Brain microvascular endothelial cell (primary cell): Measurements from ENCODE around the gene PDPR.
A peak's percentile ranks its signal among the peaks of the same experiment; 100 is the strongest.
"Not testable (repeated sequence)": the region's sequence is repeated elsewhere in the genome, so short reads cannot be mapped to it uniquely, and the experiment has no call there.

Experiments
- DNase-seq: peaks from one replicate; pipeline ENCODE4 v3.0.0-alpha.2; 2020
- H3K27ac ChIP-seq: fragments of 250-450 bp; sonication (Bioruptor Pico); 2 replicates; pipeline ENCODE4 v1.5.1; 2020; ENCODE audit warnings: mild to moderate bottlenecking, moderate library complexity
- H3K27me3 ChIP-seq: fragments of 250-450 bp; sonication (Bioruptor Pico); replicated peaks from 2 replicates; pipeline ENCODE4 v1.5.1; 2020; ENCODE audit warnings: mild to moderate bottlenecking
- H3K36me3 ChIP-seq: fragments of 250-450 bp; sonication (Bioruptor Pico); replicated peaks from 2 replicates; pipeline ENCODE4 v1.5.1; 2020; ENCODE audit warnings: mild to moderate bottlenecking
- H3K4me3 ChIP-seq: 2 replicates; pipeline ENCODE4 v1.5.1; 2011; ENCODE audit warnings: low read depth, mild to moderate bottlenecking, control low read depth, low read length, moderate library complexity
- in situ Hi-C: cut with HindIII; loops from 2 replicates; pipeline ENCODE4 v1.10.0; 2017; ENCODE audit warnings: low sequenced_read_pairs, low pct_ligation_motif_present

PDPR gene

DNA sequence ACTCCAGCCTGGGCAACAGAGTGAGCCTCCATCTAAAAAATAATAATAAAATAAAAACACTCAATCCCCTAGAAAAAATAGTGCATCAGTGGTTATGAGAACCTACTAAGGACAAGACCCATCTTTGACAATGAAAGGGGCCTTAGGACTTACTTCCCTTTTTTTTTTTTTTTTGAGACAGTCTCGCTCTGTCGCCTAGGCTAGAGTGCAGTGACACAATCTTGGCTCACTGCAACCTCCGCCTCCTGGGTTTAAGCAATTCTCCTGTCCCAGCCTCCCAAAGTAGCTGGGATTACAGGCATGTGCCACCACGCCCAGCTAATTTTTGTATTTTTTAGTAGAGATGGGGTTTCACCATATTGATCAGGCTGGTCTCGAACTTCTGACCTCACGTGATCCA is 2.0 kb upstream of the PDPR start:
- H3K4me3 ChIP-seq, H3K27me3 ChIP-seq, H3K36me3 ChIP-seq, in situ Hi-C loops, DNase-seq, H3K27ac ChIP-seq: not testable (repeated sequence)

- in situ Hi-C loops, result not testable (repeated sequence)
Observed at GRCh38 chr16:70113599-70113981, 542 bp upstream of the PDPR start.

GRCh38 chr16:70118354-70118753 is 4.2 kb downstream of the PDPR start:
- H3K36me3 ChIP-seq, H3K4me3 ChIP-seq, in situ Hi-C loops, DNase-seq, H3K27ac ChIP-seq, H3K27me3 ChIP-seq: not testable (repeated sequence)

More at GRCh38 chr16:70113599-70113981, 542 bp upstream of the PDPR start:
- not testable (repeated sequence) for H3K27me3 ChIP-seq, H3K36me3 ChIP-seq, H3K27ac ChIP-seq, DNase-seq
- peak overlapping the region; percentile 74 for H3K4me3 ChIP-seq

DNA sequence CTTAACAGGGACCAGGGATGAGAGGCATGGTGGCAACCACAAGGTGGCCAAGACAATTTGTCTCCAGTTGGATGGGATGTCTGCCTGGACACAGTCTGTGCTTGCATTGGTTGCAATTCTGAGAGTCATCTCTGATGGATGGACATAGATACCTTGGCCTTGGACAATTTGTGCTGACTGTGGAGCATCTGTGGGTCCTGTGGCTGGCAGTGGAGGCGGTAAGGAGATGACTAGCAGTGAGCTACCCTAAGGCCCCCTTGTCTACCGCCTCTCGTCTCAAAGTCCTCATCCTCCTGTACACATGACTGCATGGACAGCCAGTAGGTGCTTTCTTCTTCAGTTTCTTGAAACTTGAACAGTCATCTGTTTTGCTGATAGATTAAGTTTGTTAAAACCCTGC is 4.6 kb downstream of the PDPR start:
- DNase-seq, H3K4me3 ChIP-seq, H3K36me3 ChIP-seq, H3K27me3 ChIP-seq, in situ Hi-C loops, H3K27ac ChIP-seq: not testable (repeated sequence)

DNA sequence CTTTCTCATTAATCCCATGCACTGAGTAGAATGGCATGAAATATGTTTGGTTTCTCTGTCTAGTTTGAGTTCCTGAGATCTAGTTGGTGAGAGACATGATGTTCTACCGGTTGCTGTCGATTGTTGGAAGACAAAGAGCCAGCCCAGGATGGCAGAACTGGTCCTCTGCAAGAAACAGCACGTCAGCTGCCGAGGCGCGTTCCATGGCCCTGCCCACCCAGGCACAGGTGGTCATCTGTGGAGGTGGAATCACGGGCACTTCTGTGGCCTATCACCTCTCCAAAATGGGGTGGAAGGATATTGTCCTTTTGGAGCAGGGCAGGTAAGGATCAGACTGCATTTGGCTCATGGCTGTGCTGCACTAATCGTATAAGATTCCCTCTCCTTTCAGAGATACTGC is 6.3 kb downstream of the PDPR start:
- DNase-seq, in situ Hi-C loops, H3K27me3 ChIP-seq, H3K36me3 ChIP-seq, H3K4me3 ChIP-seq, H3K27ac ChIP-seq: not testable (repeated sequence)

DNA sequence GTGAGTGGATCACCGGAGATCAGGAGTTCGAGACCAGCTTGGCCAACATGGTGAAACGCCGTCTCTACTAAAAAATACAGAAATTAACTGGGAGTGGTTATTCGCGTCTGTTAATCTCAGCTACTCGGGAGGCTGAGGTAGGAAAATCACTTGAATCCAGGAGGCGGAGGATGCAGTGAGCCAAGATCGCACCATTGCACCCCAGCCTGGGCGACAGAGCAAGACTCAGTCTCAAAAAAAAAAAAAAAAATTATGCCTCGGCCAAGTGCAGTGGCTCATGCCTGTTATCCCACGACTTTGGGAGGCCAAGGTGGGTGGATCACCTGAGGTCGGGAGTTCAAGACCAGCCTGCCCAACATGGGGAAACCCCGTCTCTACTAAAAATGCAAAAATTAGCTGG is 9.7 kb downstream of the PDPR start:
- DNase-seq, H3K27me3 ChIP-seq, H3K36me3 ChIP-seq, H3K27ac ChIP-seq, H3K4me3 ChIP-seq, in situ Hi-C loops: not testable (repeated sequence)

DNA sequence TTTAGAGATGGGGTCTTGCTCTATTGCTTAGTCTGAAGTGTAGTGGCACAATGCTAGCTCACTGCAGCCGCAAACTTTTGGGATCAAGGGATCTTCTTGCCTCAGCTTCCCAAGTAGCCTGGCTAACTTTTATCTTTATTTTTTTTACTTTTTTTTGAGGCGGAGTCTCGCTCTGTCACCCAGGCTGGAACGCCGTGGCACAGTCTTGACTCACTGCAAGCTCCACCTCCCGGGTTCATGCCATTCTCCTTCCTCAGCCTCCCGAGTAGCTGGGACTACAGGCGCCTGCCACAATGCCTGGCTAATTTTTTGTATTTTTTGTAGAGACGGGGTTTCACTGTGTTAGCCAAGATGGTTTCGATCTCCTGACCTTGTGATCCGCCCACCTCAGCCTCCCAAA is 12.1 kb downstream of the PDPR start:
- H3K27ac ChIP-seq, H3K4me3 ChIP-seq, in situ Hi-C loops, H3K36me3 ChIP-seq, H3K27me3 ChIP-seq: not testable (repeated sequence)
- DNase-seq, result peak; percentile 7

DNA sequence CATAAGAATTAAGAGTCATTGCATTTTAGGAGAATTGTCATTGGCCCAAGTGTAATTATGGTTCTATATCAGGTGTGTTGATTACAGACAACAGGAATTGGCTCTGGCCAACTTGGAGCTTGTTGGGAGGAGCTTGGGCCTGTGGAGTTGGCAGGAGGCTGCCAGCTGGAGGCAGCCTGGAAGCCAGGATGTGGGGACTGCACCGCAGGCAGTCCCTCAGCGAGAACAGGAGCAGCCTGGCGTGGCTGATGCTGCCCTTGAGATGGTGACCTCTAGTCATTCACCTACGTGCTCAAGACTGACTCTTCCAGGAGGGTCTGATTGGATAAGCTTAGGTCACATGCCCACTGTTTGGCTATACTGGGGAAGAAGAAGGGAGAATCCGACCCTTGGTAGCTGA is 13.6 kb downstream of the PDPR start:
- H3K36me3 ChIP-seq, H3K27ac ChIP-seq, in situ Hi-C loops, H3K27me3 ChIP-seq, DNase-seq, H3K4me3 ChIP-seq: not testable (repeated sequence)

GRCh38 chr16:70128844-70129243 is 14.7 kb downstream of the PDPR start:
- H3K27me3 ChIP-seq, H3K4me3 ChIP-seq, H3K27ac ChIP-seq, in situ Hi-C loops, H3K36me3 ChIP-seq, DNase-seq: not testable (repeated sequence)

GRCh38 chr16:70135796-70136195 is 21.7 kb downstream of the PDPR start:
- H3K4me3 ChIP-seq, H3K27me3 ChIP-seq, DNase-seq, in situ Hi-C loops, H3K27ac ChIP-seq, H3K36me3 ChIP-seq: not testable (repeated sequence)

GRCh38 chr16:70136595-70136994 is 22.5 kb downstream of the PDPR start:
- H3K36me3 ChIP-seq, H3K27me3 ChIP-seq, H3K27ac ChIP-seq, DNase-seq, in situ Hi-C loops, H3K4me3 ChIP-seq: not testable (repeated sequence)

DNA sequence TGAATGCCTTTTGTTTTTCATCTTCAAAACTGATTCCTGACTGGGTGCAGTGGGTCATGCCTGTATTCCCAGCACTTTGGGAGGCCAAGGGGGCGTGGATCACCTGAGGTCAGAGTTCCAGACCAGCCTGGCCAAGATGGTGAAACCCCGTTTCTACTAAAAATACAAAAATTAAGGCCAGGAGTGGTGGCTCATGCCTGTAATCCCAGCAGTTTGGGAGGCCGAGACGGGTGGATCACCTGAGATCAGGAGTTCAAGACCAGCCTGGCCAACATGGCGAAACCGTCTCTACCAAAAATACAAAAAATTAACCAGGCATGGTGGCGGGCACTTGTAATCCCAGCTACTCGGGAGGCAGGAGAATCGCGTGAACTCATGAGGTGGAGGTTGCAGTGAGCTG is 28.6 kb downstream of the PDPR start:
- in situ Hi-C loops, H3K27ac ChIP-seq, H3K27me3 ChIP-seq, DNase-seq, H3K36me3 ChIP-seq, H3K4me3 ChIP-seq: not testable (repeated sequence)

GRCh38 chr16:70143231-70143895 is 29.2 kb downstream of the PDPR start:
- DNase-seq, H3K27ac ChIP-seq, in situ Hi-C loops, H3K4me3 ChIP-seq, H3K36me3 ChIP-seq, H3K27me3 ChIP-seq: not testable (repeated sequence)

GRCh38 chr16:70147853-70148252 is 33.7 kb downstream of the PDPR start:
- DNase-seq, H3K4me3 ChIP-seq, H3K27me3 ChIP-seq, H3K27ac ChIP-seq, in situ Hi-C loops: not testable (repeated sequence)
- peaks cover 27% of the 10 kb centered on the region for H3K36me3 ChIP-seq

GRCh38 chr16:70148453-70148852 is 34.3 kb downstream of the PDPR start:
- in situ Hi-C loops, H3K4me3 ChIP-seq, H3K27ac ChIP-seq, H3K27me3 ChIP-seq, DNase-seq: not testable (repeated sequence)
- peaks cover 33% of the 10 kb centered on the region for H3K36me3 ChIP-seq
